Suprapubic skin (tissue), 3 donors: ENCODE results near the gene ANKRD11.

Experiments used
- CTCF ChIP-seq, 2 donors: fragments of 200-600 bp in 1 of 2; fragments of 450-650 bp in 1 of 2; sonication (generic) in 1 of 2; IDR thresholded peaks; one replicate each; pipeline ENCODE4 v1.5.1; 2016 to 2019; ENCODE audit warnings: antibody characterized with exemption in 2 of 2, mild to moderate bottlenecking in 1 of 2, moderate library complexity in 1 of 2
- EP300 ChIP-seq: sonication (generic); formaldehyde crosslinking; IDR thresholded peaks from one replicate; pipeline ENCODE4 v1.6.1; 2017; ENCODE audit warnings: antibody characterized with exemption

GRCh38 chr16:89365996-89366395 lies 124.4 kb downstream of the ANKRD11 start:
- TF ChIP-seq CTCF (IDR thresholded peaks at IDR 0.05) (no peak), EP300 (no peak)
